HG03521 (cell line): Measurements from ENCODE around the gene ATP11B.
"Not testable (repeated sequence)": the region's sequence is repeated elsewhere in the genome, so short reads cannot be mapped to it uniquely, and the experiment has no call there.

Experiments used
- ATAC-seq: cut with Tn5 transposase; IDR thresholded peaks from one replicate; pipeline ENCODE4 v1.9.1; 2021; ENCODE audit warnings: mild to moderate bottlenecking, moderate library complexity; ENCODE audit not compliant: unreplicated experiment

The ATP11B gene

GRCh38 chr3:182794455-182795388 is 1.4 kb downstream of the ATP11B start:
- ATAC-seq, result no peak

DNA sequence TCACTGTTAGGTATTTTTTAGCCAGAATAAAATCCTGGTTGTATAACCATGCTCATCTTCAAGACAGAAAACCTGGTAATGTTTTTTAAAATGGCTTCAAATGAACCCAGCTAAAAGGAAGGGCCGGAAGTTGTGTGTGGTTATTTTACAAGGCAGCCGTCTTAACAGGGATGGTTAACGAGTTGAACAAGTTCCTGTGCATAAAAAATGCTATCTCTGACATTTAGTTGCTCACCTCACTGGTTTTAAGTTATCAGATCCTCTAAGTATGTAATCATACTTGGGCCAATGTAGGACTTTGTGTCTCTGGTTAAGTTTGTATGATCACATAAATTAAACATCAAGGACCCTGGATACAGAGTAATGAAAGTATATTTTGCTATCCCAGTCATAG is 2.1 kb downstream of the ATP11B start:
- no peak for ATAC-seq

DNA sequence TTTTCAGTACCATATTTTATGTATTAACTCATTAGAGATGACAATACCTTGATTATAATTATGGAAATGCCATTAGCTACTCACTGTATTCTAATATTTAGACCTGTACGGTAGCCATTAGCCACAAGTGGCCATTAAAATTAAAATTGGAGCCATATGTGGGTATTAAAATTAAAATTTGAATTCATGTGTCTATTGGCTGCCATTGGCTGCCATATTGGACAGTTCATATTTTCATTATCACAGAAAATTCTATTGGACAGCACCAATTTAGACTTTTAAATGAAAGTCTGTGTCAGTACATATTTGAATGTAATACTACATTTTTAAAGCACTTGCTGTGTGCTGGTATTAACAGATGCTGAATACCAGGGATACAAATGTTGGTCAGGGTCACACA is 3.0 kb downstream of the ATP11B start:
- no peak for ATAC-seq

- ATAC-seq, result no peak
Measured at GRCh38 chr3:182797876-182798275, 4.6 kb downstream of the ATP11B start.

GRCh38 chr3:182799143-182799542 is 5.8 kb downstream of the ATP11B start:
- ATAC-seq, result not testable (repeated sequence)

DNA sequence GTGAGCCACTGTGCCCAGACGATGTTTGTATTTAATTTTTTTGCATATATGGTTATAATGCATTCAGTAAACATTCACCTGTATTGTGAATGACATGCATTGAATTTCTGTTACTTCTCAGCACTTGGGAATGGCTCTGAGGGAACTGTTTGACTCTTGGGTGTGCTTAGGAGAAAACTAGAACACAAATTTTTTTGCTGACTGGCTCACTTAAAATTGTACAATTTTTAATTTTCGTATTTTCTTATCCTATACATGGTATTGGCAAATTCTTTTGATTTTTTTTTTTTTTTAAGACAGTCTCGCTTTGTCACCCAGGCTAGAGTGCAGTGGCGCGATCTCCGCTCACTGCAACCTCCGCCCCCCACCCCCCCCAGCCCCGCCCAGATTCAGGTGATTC is 7.2 kb downstream of the ATP11B start:
- ATAC-seq, result no peak

DNA sequence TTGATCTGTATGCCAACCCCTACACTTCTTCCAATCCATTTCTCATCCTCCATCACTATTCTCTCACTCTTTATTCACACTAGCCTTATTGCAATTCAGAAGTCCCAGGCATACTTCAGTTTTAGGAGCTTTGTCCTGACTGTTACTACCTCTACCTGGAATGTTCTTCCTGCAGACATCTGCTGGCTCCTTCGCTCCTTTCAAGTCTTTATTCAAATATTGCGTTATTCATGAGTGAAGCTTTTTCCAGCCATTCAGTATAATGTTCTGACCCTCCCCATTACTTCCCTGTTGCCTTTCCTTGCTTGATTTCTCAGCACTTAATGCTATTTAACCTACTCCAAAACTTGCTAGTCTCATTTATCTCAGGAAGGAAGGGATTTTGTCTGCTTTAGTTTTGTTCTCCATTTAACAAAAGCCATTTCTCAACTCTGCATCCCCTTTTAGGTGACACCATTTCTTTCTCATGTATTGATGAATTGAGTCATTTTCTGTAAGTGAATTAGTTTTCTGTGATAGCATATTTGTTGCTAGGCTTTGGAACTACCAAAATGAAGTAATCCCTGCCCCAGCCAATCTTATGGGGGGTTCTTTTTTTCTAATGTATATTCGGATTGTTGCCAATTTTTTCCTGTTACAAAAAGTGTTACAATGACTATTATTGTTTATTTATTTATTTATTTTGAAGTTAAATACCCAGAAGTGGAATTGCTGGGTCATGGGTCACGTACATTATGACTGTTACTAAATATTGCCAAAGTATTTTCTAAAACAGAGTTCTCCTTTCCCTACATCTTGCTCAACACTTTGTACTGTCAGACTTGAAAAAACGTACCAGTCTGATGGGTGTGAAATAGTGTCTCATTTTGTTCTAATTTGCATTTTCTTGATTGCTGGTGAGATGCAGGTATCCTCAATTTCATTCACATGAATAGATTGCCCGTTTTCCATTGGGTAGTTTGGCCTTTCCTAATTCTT is 9.4 kb downstream of the ATP11B start:
- ATAC-seq, result no peak

DNA sequence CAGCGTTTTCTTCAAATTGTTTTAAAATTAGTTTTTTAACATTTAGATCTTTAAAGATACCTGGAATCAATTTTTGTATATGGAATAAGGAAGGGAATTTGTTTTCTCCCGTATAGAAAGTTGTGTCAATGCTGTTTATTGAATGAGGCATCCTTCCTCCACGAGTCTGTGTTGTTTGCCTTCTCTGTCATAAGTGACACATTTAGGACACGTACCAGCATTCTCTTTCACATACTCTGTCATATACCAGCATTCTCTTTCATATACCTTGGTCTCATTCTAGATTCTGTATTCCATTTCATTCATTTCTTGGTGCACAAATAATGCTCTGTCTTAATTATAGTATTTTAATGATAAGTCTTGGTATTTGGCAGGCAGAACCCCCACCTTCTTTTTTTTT is 10.3 kb downstream of the ATP11B start:
- ATAC-seq, result no peak

GRCh38 chr3:182807061-182807460 is 13.8 kb downstream of the ATP11B start:
- ATAC-seq, result no peak

GRCh38 chr3:182808041-182808770 is 14.9 kb downstream of the ATP11B start:
- no peak for ATAC-seq

GRCh38 chr3:182809531-182809930 is 16.2 kb downstream of the ATP11B start:
- ATAC-seq, result no peak

DNA sequence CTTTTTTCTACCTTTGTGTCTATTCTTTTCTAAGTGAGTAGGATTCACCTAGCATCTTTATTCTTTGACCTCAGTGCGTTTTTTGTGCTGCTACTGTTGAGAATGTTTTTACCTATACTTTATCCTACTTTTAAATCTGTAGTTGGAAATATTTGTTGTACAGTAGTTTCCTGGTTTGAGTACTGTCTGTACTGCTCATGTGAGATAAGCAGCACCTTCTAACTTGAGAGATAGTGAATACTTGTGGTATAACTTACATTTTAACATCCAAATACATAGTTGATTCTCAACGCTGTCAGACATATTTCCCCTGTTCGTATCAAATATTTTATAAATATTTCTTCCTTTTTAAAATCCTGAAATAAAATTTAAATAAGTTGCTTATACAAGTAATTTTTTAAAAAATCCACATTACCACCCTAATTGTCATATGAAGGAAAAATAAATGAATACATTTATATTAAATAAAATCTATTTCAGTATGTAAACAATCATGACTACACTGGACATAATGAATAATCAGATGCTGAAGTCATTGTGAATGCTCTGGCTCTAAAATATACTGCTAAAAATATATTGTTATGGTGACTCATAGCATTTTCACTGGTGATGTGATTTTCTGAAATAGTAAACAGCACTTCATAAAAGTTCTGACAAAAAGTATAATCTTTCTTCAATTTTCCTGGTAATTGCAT is 17.4 kb downstream of the ATP11B start:
- no peak for ATAC-seq

DNA sequence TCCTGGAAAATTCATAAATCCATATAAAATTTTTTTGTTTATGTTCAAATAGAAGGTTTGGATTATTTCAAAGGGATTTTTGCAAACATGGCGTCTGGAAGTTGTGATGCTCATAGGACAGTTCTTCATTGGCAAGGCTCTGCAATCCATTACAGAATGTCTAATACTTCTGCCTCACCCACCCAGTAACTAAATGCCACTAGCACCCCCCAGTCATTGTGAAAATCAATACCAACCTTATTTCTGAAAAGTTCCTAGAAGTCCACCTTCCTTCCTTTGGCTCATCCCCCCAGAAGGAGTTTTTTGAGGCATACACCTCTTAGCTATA is 17.9 kb downstream of the ATP11B start:
- ATAC-seq, result no peak

GRCh38 chr3:182812123-182812522 is 18.8 kb downstream of the ATP11B start:
- ATAC-seq, result no peak

DNA sequence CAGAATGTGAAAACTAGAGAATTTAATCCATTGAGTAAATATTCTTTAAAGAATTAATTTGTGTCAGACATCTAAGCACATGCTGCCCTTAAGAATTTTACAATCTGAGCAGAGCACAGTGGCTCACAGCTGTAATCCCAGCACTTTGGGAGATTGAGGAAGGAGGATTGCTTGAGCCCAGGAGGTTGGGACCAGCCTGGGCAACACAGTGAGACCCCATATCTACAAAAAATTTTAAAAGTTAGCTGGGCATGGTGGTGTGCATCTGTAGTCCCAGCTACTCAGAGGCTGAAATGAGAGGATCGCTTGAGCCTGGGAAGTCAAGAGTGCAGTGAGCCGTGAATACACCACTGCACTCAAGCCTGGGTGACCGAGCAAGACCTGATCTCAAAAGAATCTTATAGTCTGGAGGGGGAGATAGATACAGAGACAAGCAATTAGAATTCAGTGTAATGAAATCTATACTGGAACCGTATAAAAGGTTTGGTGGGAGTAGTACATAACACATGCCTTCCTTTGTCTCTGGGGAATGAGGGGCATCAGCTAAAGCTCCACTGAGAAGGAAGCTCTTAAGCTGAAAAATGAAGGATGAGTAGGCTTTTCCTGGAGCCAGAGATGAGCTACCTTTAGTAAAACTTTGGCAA is 21.2 kb downstream of the ATP11B start:
- no peak for ATAC-seq

- no peak for ATAC-seq
Measured at GRCh38 chr3:182816181-182816580, 22.9 kb downstream of the ATP11B start.

DNA sequence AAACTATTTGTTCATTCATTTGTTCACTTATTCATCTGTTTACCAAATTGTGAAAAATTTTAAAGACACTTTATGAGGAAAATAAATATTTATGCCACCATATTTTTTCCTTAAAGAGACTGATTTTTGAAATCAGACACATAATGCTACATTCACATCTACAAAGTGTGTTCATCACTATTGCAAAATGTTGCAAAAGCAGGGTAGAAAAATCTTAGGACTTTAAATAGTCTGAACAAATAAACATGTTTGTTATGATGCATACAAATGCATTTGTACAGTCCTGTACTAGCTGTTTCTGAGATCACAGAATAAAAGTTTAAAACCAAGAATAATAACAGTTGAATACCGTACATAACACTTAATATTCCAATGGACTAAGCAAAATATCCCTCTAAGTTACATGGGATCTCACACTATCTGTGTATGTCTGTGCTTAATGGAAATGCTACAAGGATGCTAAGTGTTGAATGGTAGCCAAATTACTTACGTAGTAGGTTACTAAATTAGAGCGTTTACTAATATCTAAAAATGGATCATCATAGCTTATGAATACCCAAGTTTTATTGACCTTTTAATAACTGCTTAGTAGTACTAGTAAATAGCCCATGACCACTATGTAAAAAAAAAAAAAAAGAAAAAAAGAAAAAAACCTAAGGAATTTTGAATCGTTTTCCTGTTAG is 25.1 kb downstream of the ATP11B start:
- ATAC-seq, result no peak

- no peak for ATAC-seq
Measured at GRCh38 chr3:182821221-182821981, 28.1 kb downstream of the ATP11B start.

DNA sequence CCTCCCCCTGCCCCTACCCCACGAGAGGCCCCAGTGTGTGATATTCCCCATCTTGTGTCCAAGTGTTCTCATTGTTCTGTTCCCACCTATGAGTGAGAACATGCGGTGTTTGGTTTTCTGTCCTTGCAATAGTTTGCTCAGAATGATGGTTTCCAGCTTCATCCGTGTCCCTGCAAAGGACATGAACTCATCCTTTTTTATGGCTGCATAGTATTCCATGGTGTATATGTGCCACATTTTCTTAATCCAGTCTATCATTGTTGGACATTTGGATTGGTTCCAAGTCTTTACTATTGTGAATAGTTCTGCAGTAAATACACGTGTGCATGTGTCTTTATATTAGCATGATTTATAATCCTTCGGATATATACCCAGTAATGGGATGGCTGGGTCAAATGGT is 29.0 kb downstream of the ATP11B start:
- not testable (repeated sequence) for ATAC-seq
